GM18519 (cell line): ENCODE results near the gene TLCD4.
A peak's percentile ranks its signal among the peaks of the same experiment; 100 is the strongest.

Experiments
- ATAC-seq: cut with Tn5 transposase; IDR thresholded peaks from one replicate; pipeline ENCODE4 v1.9.1; 2021; ENCODE audit warnings: mild to moderate bottlenecking, moderate library complexity; ENCODE audit not compliant: unreplicated experiment, low FRiP score

The TLCD4 gene

GRCh38 chr1:95094923-95095322, 22.2 kb upstream of the TLCD4 start:
- ATAC-seq, result no peak

- ATAC-seq, result peak; percentile 97
Measured at GRCh38 chr1:95095833-95096217, 21.3 kb upstream of the TLCD4 start.

- ATAC-seq, result peak; percentile 21
Measured at GRCh38 chr1:95096218-95096841, 20.8 kb upstream of the TLCD4 start.

- no peak for ATAC-seq
Measured at GRCh38 chr1:95097426-95097825, 19.7 kb upstream of the TLCD4 start.

GRCh38 chr1:95098196-95098595, 19.0 kb upstream of the TLCD4 start:
- ATAC-seq, result no peak

- ATAC-seq, result no peak
Measured at GRCh38 chr1:95108792-95109191, 8.4 kb upstream of the TLCD4 start.

- ATAC-seq, result no peak
Measured at GRCh38 chr1:95111014-95111413, 6.1 kb upstream of the TLCD4 start.

GRCh38 chr1:95113684-95114083, 3.5 kb upstream of the TLCD4 start:
- ATAC-seq, result no peak

GRCh38 chr1:95115708-95116137, 1.4 kb upstream of the TLCD4 start:
- ATAC-seq, result no peak

- ATAC-seq, result peak; percentile 44
Measured at GRCh38 chr1:95116580-95117206, 462 bp upstream of the TLCD4 start.

- no peak for ATAC-seq
Measured at GRCh38 chr1:95118067-95118499, 928 bp downstream of the TLCD4 start.

- ATAC-seq, result no peak
Measured at GRCh38 chr1:95118710-95119109, 1.6 kb downstream of the TLCD4 start.

GRCh38 chr1:95119273-95119672, 2.1 kb downstream of the TLCD4 start:
- ATAC-seq, result no peak

GRCh38 chr1:95122151-95122697, 5.1 kb downstream of the TLCD4 start:
- ATAC-seq, result no peak

- ATAC-seq, result no peak
Measured at GRCh38 chr1:95124342-95124741, 7.2 kb downstream of the TLCD4 start.

GRCh38 chr1:95126366-95126765, 9.2 kb downstream of the TLCD4 start:
- ATAC-seq, result no peak

GRCh38 chr1:95126846-95127245, 9.7 kb downstream of the TLCD4 start:
- ATAC-seq, result no peak

GRCh38 chr1:95127380-95127779, 10.2 kb downstream of the TLCD4 start:
- no peak for ATAC-seq

- no peak for ATAC-seq
Measured at GRCh38 chr1:95132762-95133161, 15.6 kb downstream of the TLCD4 start.

- no peak for ATAC-seq
Measured at GRCh38 chr1:95133687-95134086, 16.5 kb downstream of the TLCD4 start.

GRCh38 chr1:95138223-95138622, 21.1 kb downstream of the TLCD4 start:
- no peak for ATAC-seq

GRCh38 chr1:95139039-95139438, 21.9 kb downstream of the TLCD4 start:
- no peak for ATAC-seq
